ENCODE results near the gene CABLES1. TPM values are rescaled to one million over a fixed set of nuclear protein-coding genes. Genes with fewer than 3 reads are reported as not detected.

CABLES1 gene
- total RNA-seq, 4 donors from 2014 or later: 0.58 to 1.6 (median 1.3) TPM

DNA sequence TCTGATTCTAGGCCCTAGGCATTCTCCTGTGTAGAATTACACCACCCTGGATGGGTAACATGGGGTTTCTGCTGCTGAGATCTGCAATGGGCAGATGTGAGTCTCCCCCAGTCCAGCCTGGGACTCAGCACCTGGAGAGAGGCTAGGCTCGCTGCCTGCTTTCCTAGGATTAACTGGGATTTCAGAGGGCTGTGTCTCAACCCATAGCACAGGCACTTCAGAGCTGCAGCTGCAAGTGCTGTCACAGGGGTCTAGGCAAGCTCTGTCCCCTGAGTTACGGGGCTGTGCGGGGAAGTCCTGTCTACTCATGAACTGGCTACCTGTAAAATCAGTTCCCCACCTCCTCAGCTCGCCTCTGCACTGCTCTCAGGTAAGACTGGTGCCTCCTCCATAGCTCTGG, 51.5 kb downstream of the CABLES1 start:
- H3K4me1 ChIP-seq: no peaks in the 10 kb centered on the region
- intact Hi-C loops (cut with DNase I; ENCODE audit: low total_unique reads): no loop called here
- H3K27ac ChIP-seq: no peak overlapping the region
- H3K36me3 ChIP-seq: no peaks in the 10 kb centered on the region
- ATAC-seq (no peak), DNase-seq (no peak)
- no peak overlapping the region for H3K4me3 ChIP-seq
- no peaks in the 10 kb centered on the region for H3K27me3 ChIP-seq
- TF ChIP-seq, protein P1, sequence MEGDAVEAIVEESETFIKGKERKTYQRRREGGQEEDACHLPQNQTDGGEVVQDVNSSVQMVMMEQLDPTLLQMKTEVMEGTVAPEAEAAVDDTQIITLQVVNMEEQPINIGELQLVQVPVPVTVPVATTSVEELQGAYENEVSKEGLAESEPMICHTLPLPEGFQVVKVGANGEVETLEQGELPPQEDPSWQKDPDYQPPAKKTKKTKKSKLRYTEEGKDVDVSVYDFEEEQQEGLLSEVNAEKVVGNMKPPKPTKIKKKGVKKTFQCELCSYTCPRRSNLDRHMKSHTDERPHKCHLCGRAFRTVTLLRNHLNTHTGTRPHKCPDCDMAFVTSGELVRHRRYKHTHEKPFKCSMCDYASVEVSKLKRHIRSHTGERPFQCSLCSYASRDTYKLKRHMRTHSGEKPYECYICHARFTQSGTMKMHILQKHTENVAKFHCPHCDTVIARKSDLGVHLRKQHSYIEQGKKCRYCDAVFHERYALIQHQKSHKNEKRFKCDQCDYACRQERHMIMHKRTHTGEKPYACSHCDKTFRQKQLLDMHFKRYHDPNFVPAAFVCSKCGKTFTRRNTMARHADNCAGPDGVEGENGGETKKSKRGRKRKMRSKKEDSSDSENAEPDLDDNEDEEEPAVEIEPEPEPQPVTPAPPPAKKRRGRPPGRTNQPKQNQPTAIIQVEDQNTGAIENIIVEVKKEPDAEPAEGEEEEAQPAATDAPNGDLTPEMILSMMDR (IDR thresholded peaks at IDR 0.05 in 4 of 5, conservative IDR thresholded peaks at IDR 0.05 in 1 of 5): no peak
- no peak for TF ChIP-seq POLR2A (IDR thresholded peaks at IDR 0.05)
- H3K9me3 ChIP-seq: no peaks in the 10 kb centered on the region
- in situ Hi-C loops (cut with MboI; ENCODE audit: low sequenced_read_pairs in 4 of 4): no loop called here

DNA sequence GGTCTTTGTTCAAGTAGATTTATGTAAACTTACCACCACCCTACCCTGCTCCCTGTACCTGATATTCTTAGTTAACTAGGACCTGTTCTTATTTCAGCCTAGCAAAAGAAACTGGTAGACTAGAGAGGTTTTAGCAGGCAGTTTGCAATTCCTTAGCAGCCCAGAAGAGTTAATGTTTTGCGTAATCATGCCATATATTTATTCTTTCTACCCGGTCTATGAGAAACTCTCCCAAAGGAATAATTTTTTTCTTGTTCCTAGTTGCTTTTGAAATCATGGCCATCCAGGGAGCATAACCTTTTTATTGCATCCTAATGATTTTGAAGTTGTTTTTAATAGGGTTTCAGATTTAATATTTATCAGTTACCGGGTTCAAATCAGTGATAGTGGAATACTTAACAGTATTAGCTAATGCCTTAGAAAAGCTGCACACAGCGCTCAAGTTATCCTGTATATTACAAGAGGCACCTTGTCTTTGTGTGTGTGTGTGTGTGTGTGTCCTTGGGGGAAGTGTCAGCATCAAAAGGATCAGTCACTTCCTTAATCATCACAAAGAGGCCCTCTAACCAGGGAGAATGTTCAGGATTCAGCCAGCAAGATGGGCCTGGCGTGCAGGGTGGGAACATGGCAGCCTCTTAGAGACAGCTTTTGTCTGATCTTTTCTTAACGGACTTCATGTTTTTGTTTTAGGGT, 52.9 kb downstream of the CABLES1 start:
- no peaks in the 10 kb centered on the region for H3K9me3 ChIP-seq
- ATAC-seq (no peak), DNase-seq (no peak)
- no peaks in the 10 kb centered on the region for H3K27me3 ChIP-seq
- no peak overlapping the region for H3K4me3 ChIP-seq
- H3K36me3 ChIP-seq: no peaks in the 10 kb centered on the region
- H3K27ac ChIP-seq: no peak overlapping the region
- H3K4me1 ChIP-seq: peaks cover 0 to 3% of the 10 kb centered on the region in 2 donors
- no peak for TF ChIP-seq POLR2A (IDR thresholded peaks at IDR 0.05)
- TF ChIP-seq, protein P1 (IDR thresholded peaks at IDR 0.05 in 4 of 5, conservative IDR thresholded peaks at IDR 0.05 in 1 of 5): no peak
- intact Hi-C loops (cut with DNase I; ENCODE audit: low total_unique reads): no loop called here
- in situ Hi-C loops (cut with MboI; ENCODE audit: low sequenced_read_pairs in 4 of 4): no loop called here

DNA sequence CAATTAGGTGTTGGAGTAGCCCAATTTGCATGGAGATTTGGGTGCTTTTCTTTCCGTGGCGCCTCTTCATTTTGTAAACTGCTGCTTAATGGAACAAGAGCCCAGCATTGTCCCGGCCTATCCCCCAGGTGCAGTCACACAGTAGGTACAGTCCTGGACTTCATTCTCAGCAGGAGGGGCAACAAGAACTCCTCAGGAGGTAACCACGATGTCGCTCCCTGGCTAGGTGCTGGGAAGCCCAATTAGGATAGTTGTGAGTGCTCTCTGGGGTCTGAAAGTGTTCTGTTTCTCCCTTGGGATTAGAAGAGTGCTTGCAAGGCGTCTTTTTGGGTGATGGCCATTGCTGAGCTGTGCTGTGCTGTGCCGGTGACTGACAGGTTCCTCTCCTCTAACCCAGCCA, 53.8 kb downstream of the CABLES1 start:
- Histone ChIP-seq H3K9me3 (no peaks in the 10 kb centered on the region), H3K27me3 (no peaks in the 10 kb centered on the region), H3K4me3 (no peak overlapping the region), H3K4me1 (peaks cover 0 to 6% of the 10 kb centered on the region in 2 donors), H3K27ac (no peak overlapping the region), H3K36me3 (no peaks in the 10 kb centered on the region)
- intact Hi-C loops (cut with DNase I; ENCODE audit: low total_unique reads) (no loop called here), in situ Hi-C loops (cut with MboI; ENCODE audit: low sequenced_read_pairs in 4 of 4) (no loop called here)
- no peak for TF ChIP-seq POLR2A (IDR thresholded peaks at IDR 0.05)
- TF ChIP-seq, protein P1 (IDR thresholded peaks at IDR 0.05 in 4 of 5, conservative IDR thresholded peaks at IDR 0.05 in 1 of 5): no peak
- no peak for DNase-seq
- no peak for ATAC-seq

DNA sequence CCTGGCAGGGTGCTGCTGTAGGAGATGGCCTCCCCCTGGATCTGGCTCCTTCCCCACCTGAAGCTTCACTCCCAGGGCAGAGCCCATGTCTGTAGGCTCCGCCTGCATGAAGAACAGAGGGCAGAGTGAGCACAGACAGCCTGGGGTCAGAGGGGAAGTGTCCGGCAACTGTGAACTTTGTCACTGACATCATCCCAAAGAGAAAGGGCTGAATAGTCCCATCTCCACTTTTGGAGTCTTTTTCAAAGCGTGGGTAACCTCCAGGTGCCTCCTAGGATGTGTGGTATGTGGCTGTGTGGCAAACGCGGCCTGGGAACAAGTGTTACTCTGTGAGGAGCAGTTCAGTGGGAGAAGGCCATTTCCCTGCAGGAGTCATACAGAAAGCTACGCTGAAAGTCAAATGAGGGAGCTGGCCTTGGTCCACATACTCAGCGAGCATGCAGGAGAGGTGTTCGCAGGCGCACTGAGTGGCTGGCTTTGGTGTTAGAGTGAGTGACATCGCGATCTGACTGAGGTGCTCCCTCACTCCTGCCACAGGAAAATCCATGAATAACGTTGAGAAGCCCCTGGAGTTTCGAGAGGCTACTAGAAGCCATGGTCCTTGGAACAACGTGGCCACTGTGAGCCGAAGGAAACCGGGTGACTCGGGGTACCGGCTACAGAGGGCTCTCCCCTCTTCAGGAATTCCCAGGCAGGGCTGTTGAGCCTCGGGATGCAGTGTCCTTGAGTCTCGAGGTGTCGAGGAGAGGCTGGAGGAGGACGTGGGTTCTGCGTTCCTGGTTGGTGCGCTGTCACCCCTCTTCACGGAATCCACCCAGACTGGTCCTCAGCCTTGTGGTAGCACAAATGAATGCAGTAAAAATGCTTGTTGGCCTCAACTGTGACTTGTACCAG, 54.7 kb downstream of the CABLES1 start:
- no peak for ATAC-seq
- DNase-seq: no peak
- intact Hi-C loops (cut with DNase I; ENCODE audit: low total_unique reads): no loop called here

More for the DNA sequence above, 54.7 kb downstream of the CABLES1 start:
- Histone ChIP-seq H3K4me3 (no peak overlapping the region), H3K27ac (no peak overlapping the region), H3K4me1 (peaks cover 0 to 6% of the 10 kb centered on the region in 2 donors), H3K27me3 (no peaks in the 10 kb centered on the region), H3K9me3 (no peaks in the 10 kb centered on the region), H3K36me3 (no peaks in the 10 kb centered on the region)
- TF ChIP-seq, protein P1 (IDR thresholded peaks at IDR 0.05 in 4 of 5, conservative IDR thresholded peaks at IDR 0.05 in 1 of 5): no peak
- no peak for TF ChIP-seq POLR2A (IDR thresholded peaks at IDR 0.05)
- in situ Hi-C loops (cut with MboI; ENCODE audit: low sequenced_read_pairs in 4 of 4): no loop called here
